ENCODE results near the gene MUC22.
"Not testable (repeated sequence)": the region's sequence is repeated elsewhere in the genome, so short reads cannot be mapped to it uniquely, and the experiment has no call there.

The MUC22 gene

GRCh38 chr6:31010393-31011060, at the start of gene MUC22:
TSS of gene MUC22 (plus strand) at chr6:31010474. CDS start at chr6:31010707, 233 bp downstream.
- peaks cover 2% of the 10 kb centered on the region for H3K4me1 Mint-ChIP-seq (ENCODE audit: low read depth)
- no peak within 1 kb of the TSS for H3K4me3 Mint-ChIP-seq
- H3K36me3 Mint-ChIP-seq, result no peaks in the 10 kb centered on the region
- H3K9me3 Mint-ChIP-seq (ENCODE audit: low read depth), result no peaks in the 10 kb centered on the region
- H3K27ac Mint-ChIP-seq, result no peak within 1 kb of the TSS
- H3K27me3 Mint-ChIP-seq, result peaks cover 6% of the 10 kb centered on the region

DNA sequence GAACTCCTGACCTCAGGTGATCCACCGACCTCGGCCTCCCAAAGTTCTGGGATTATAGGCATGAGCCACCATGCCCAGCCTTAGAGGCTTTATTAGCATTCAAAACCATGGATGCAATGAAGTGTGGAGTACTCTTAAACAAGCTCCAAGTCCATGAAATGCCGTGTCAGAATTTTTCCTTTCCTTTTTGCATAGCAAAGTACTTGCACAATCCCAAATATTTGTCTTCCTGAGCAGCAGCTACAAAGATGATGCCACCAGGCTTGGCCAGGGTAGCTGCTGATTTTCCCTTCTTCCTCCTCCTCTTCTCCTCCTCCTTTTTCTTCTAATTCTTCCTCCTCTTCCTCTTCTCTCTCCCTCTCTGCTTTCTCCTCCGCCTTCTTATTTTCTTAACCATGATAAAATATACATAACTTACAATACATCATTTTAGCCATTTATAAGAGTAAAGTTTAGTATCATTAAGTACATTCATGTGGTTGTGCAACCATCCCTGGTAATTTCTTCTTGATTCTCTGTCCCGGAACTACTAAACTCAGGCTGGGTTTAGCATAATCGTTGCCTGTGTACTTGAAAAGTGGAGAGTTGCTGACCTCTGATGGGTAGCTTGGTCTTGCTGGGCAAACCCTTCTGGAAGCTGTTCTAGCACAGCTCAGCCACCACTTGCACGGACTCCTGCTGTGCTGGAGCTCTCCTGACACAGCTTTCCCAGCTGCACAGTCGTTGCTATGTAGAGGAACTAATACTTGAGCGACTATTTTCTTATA, 49.2 kb upstream of the MUC22 start:
- peaks cover 11% of the 10 kb centered on the region for H3K4me1 Mint-ChIP-seq (ENCODE audit: low read depth)
- H3K27me3 Mint-ChIP-seq, result peaks cover 8% of the 10 kb centered on the region
- no peaks in the 10 kb centered on the region for H3K36me3 Mint-ChIP-seq
- H3K9me3 Mint-ChIP-seq (ENCODE audit: low read depth), result no peaks in the 10 kb centered on the region
- no peak overlapping the region for H3K4me3 Mint-ChIP-seq
- H3K27ac Mint-ChIP-seq, result no peak overlapping the region

- peaks cover 12% of the 10 kb centered on the region for H3K27me3 Mint-ChIP-seq
- H3K4me3 Mint-ChIP-seq, result no peak overlapping the region
- H3K9me3 Mint-ChIP-seq (ENCODE audit: low read depth), result no peaks in the 10 kb centered on the region
- H3K27ac Mint-ChIP-seq, result no peak overlapping the region
- H3K4me1 Mint-ChIP-seq (ENCODE audit: low read depth), result peaks cover 2% of the 10 kb centered on the region
- H3K36me3 Mint-ChIP-seq, result no peaks in the 10 kb centered on the region
Measured at GRCh38 chr6:30962716-30963115, 47.6 kb upstream of the MUC22 start.

GRCh38 chr6:30963641-30964040, 46.6 kb upstream of the MUC22 start:
- H3K4me1 Mint-ChIP-seq (ENCODE audit: low read depth), result peaks cover 2% of the 10 kb centered on the region
- H3K27me3 Mint-ChIP-seq, result peaks cover 12% of the 10 kb centered on the region
- no peak overlapping the region for H3K27ac Mint-ChIP-seq
- no peaks in the 10 kb centered on the region for H3K9me3 Mint-ChIP-seq (ENCODE audit: low read depth)
- no peaks in the 10 kb centered on the region for H3K36me3 Mint-ChIP-seq
- no peak overlapping the region for H3K4me3 Mint-ChIP-seq

- no peak overlapping the region for H3K4me3 Mint-ChIP-seq
Measured at GRCh38 chr6:30964075-30964474, 46.2 kb upstream of the MUC22 start.

DNA sequence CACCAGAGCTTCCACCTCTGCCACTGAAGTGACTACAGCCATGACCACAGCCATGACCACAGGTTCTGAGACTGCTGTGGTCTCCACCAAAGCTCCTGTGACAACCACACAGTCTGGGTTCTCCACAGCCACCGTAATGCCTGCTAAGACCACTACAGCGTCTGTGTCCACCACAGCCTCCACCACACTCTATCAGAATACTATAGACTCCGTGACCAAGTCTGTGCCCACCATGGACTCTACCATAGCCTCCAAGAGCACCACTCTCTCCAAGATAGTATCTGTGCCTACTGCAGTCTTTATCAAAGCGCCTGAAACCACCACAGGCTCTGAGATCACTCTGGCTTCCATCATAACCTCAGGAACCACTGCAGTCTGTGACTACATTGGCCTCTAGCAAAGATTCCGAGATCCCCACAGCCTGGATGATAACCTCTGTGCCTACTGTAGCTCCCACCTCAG, 45.1 kb upstream of the MUC22 start:
- no peak overlapping the region for H3K4me3 Mint-ChIP-seq
- H3K27me3 Mint-ChIP-seq, result peaks cover 15% of the 10 kb centered on the region
- no peak overlapping the region for H3K27ac Mint-ChIP-seq
- no peaks in the 10 kb centered on the region for H3K36me3 Mint-ChIP-seq
- H3K4me1 Mint-ChIP-seq (ENCODE audit: low read depth), result peaks cover 2% of the 10 kb centered on the region
- no peaks in the 10 kb centered on the region for H3K9me3 Mint-ChIP-seq (ENCODE audit: low read depth)

More at GRCh38 chr6:30964075-30964474, 46.2 kb upstream of the MUC22 start:
- H3K4me1 Mint-ChIP-seq (ENCODE audit: low read depth), result peaks cover 2% of the 10 kb centered on the region
- peaks cover 12% of the 10 kb centered on the region for H3K27me3 Mint-ChIP-seq
- H3K9me3 Mint-ChIP-seq (ENCODE audit: low read depth), result no peaks in the 10 kb centered on the region
- no peaks in the 10 kb centered on the region for H3K36me3 Mint-ChIP-seq
- no peak overlapping the region for H3K27ac Mint-ChIP-seq

GRCh38 chr6:30966154-30966553, 44.1 kb upstream of the MUC22 start:
- H3K9me3 Mint-ChIP-seq (ENCODE audit: low read depth), result no peaks in the 10 kb centered on the region
- H3K27me3 Mint-ChIP-seq, result peaks cover 15% of the 10 kb centered on the region

GRCh38 chr6:30969171-30969570, 41.1 kb upstream of the MUC22 start:
- not testable (repeated sequence) for H3K4me1 Mint-ChIP-seq (ENCODE audit: low read depth); H3K36me3 Mint-ChIP-seq; H3K9me3 Mint-ChIP-seq (ENCODE audit: low read depth); H3K27ac Mint-ChIP-seq; H3K4me3 Mint-ChIP-seq
- H3K27me3 Mint-ChIP-seq, result peaks cover 18% of the 10 kb centered on the region

More at GRCh38 chr6:30966154-30966553, 44.1 kb upstream of the MUC22 start:
- peaks cover 2% of the 10 kb centered on the region for H3K4me1 Mint-ChIP-seq (ENCODE audit: low read depth)
- H3K4me3 Mint-ChIP-seq, result no peak overlapping the region
- H3K36me3 Mint-ChIP-seq, result no peaks in the 10 kb centered on the region
- no peak overlapping the region for H3K27ac Mint-ChIP-seq

GRCh38 chr6:30970946-30971345, 39.3 kb upstream of the MUC22 start:
- no peak overlapping the region for H3K27ac Mint-ChIP-seq
- no peaks in the 10 kb centered on the region for H3K4me1 Mint-ChIP-seq (ENCODE audit: low read depth)
- no peaks in the 10 kb centered on the region for H3K9me3 Mint-ChIP-seq (ENCODE audit: low read depth)

GRCh38 chr6:30972816-30973215, 37.5 kb upstream of the MUC22 start:
- Mint-ChIP-seq H3K36me3 (no peaks in the 10 kb centered on the region), H3K27ac (no peak overlapping the region), H3K4me1 (ENCODE audit: low read depth) (no peaks in the 10 kb centered on the region), H3K9me3 (ENCODE audit: low read depth) (no peaks in the 10 kb centered on the region), H3K4me3 (no peak overlapping the region), H3K27me3 (peaks cover 6% of the 10 kb centered on the region)

More at GRCh38 chr6:30970946-30971345, 39.3 kb upstream of the MUC22 start:
- Mint-ChIP-seq H3K4me3 (no peak overlapping the region), H3K27me3 (peaks cover 10% of the 10 kb centered on the region), H3K36me3 (no peaks in the 10 kb centered on the region)

- no peak overlapping the region for H3K4me3 Mint-ChIP-seq
- no peaks in the 10 kb centered on the region for H3K9me3 Mint-ChIP-seq (ENCODE audit: low read depth)
- no peak overlapping the region for H3K27ac Mint-ChIP-seq
- H3K4me1 Mint-ChIP-seq (ENCODE audit: low read depth), result no peaks in the 10 kb centered on the region
- no peaks in the 10 kb centered on the region for H3K36me3 Mint-ChIP-seq
- peaks cover 3% of the 10 kb centered on the region for H3K27me3 Mint-ChIP-seq
Measured at GRCh38 chr6:30974490-30975252, 35.6 kb upstream of the MUC22 start.

DNA sequence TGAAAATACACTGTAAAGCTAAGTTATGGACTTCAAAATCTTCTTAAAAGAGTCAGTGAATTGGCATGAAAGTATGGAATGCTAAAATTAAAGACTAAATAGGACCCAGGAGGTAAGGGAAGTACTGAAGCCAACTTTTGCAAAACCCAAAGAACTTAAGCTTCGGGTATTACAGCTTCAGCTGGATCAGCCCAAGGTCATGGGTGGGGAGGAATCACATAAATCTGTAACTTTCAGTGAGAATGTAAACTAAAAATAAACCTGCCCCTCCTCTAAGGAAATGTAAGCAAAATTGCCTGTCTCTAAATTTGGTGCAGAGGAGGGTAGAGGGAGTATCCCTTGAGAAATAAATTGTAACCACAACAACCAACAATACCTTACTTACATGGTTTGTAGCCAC, 31.1 kb upstream of the MUC22 start:
- Mint-ChIP-seq H3K4me3 (no peak overlapping the region), H3K9me3 (ENCODE audit: low read depth) (no peaks in the 10 kb centered on the region), H3K36me3 (no peaks in the 10 kb centered on the region), H3K4me1 (ENCODE audit: low read depth) (peaks cover 3% of the 10 kb centered on the region), H3K27me3 (peaks cover 10% of the 10 kb centered on the region), H3K27ac (no peak overlapping the region)

- peaks cover 3% of the 10 kb centered on the region for H3K4me1 Mint-ChIP-seq (ENCODE audit: low read depth)
- H3K36me3 Mint-ChIP-seq, result no peaks in the 10 kb centered on the region
- H3K4me3 Mint-ChIP-seq, result no peak overlapping the region
- no peaks in the 10 kb centered on the region for H3K9me3 Mint-ChIP-seq (ENCODE audit: low read depth)
- H3K27ac Mint-ChIP-seq, result no peak overlapping the region
- peaks cover 10% of the 10 kb centered on the region for H3K27me3 Mint-ChIP-seq
Measured at GRCh38 chr6:30979690-30980089, 30.6 kb upstream of the MUC22 start.

DNA sequence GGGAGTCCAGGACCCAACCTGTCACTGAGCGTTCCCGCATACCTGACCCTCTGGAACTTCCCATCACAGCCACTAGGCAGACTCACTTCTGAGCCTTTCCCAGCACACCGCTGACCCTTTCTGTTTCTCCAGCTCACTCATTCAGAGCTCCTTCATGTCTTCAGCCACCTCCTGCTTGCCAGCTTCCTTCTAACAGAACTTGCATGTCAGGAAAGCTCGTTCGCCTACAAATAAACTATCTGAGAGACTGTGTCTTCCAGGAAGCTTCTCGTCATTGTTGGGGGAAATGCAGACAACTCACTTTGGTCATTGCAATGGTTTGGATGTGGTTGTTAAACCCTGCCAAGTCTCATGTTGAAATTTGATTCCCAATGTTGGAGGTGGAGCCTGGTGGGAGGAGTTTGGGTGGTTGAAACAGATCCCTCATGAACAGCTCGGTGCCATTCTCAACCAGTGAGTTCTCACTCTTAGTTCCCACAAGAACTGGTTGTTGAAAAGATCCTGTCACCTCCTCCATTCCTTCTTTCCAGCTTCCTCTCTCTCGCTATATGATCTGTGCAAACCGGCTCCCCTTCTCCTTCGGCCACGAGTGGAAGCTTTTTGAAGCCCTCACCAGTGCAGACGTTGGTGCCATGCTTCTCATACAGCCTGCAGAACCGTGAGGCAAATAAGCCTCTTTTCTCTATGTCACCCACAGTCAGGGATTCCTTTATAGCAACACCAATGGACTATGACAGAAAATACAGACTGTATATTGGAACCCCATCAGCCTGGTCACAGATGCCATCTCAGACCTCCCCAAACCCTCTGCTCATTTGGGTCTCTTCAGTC, 28.1 kb upstream of the MUC22 start:
- Mint-ChIP-seq H3K27ac (no peak overlapping the region), H3K9me3 (ENCODE audit: low read depth) (no peaks in the 10 kb centered on the region), H3K36me3 (no peaks in the 10 kb centered on the region), H3K27me3 (peaks cover 10% of the 10 kb centered on the region), H3K4me1 (ENCODE audit: low read depth) (peaks cover 4% of the 10 kb centered on the region), H3K4me3 (no peak overlapping the region)

Measured in activated naive CD8-positive, alpha-beta T cell (primary cell).